ENCODE measurements around the gene JDP2. TPM values are rescaled to one million over a fixed set of nuclear protein-coding genes. Genes with fewer than 3 reads are reported as not detected.

The JDP2 gene
- total RNA-seq, 4 donors from 2014 or later: 32.9 to 86.8 (median 50.1) TPM

DNA sequence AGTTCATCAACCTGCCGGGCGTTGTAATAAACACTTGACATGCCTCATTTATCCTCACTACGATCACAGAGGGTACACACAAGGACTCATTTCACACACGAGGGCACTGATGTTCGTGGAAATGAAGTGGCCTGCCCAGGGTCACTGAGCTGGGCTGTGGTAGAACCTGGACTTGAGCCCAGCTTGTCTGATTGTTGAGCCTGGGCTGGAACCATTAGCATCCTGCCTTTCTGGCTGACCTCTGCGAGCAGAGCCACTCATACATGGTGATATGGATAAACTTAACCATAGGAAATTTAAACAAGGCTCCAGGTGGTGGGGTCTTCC lies 16.6 kb upstream of the JDP2 start:
- Histone ChIP-seq H3K36me3 (no peaks in the 10 kb centered on the region), H3K4me1 (no peaks in the 10 kb centered on the region), H3K9me3 (no peaks in the 10 kb centered on the region), H3K27ac (no peak overlapping the region), H3K27me3 (no peaks in the 10 kb centered on the region), H3K4me3 (no peak overlapping the region)
- no peak for DNase-seq
- intact Hi-C loops (cut with DNase I; ENCODE audit: low total_unique reads): no loop called here
- TF ChIP-seq POLR2A (IDR thresholded peaks at IDR 0.05): no peak
- no peak for TF ChIP-seq CTCF (IDR thresholded peaks at IDR 0.05)

GRCh38 chr14:75413013-75413412 lies 14.8 kb upstream of the JDP2 start:
- Histone ChIP-seq H3K36me3 (no peaks in the 10 kb centered on the region), H3K4me3 (no peak overlapping the region), H3K27ac (no peak overlapping the region), H3K9me3 (no peaks in the 10 kb centered on the region), H3K27me3 (no peaks in the 10 kb centered on the region), H3K4me1 (no peaks in the 10 kb centered on the region)
- DNase-seq: no peak
- TF ChIP-seq CTCF (IDR thresholded peaks at IDR 0.05) (no peak), POLR2A (IDR thresholded peaks at IDR 0.05) (no peak)
- intact Hi-C loops (cut with DNase I; ENCODE audit: low total_unique reads): no loop called here

DNA sequence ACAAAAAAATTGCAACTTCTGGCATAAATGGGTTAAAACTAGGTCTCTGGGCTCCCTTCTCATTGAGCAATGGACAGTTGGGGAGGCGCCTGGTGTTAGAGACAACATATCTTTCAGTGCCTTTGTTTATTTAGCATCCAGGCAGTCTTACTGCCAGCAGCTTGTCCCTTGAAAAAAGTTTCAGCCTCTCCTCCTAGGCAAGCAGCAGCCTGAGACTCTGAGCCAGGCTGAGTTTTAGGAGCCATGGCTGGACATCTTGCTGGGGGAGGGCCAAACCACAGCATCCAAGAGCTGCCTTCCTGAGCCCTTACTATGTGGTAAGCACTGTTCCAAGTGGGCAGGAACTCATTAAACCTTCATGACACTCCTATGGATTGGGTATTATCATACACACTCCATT lies 10.1 kb upstream of the JDP2 start:
- no peak for DNase-seq
- no peaks in the 10 kb centered on the region for H3K9me3 ChIP-seq
- intact Hi-C loops (cut with DNase I; ENCODE audit: low total_unique reads): no loop called here
- no peaks in the 10 kb centered on the region for H3K36me3 ChIP-seq
- no peaks in the 10 kb centered on the region for H3K4me1 ChIP-seq
- no peaks in the 10 kb centered on the region for H3K27me3 ChIP-seq
- H3K4me3 ChIP-seq: no peak overlapping the region
- TF ChIP-seq POLR2A (IDR thresholded peaks at IDR 0.05) (no peak), CTCF (IDR thresholded peaks at IDR 0.05) (no peak)
- no peak overlapping the region for H3K27ac ChIP-seq

GRCh38 chr14:75418850-75419768 lies 8.7 kb upstream of the JDP2 start:
- DNase-seq: no peak
- no peaks in the 10 kb centered on the region for H3K4me1 ChIP-seq
- intact Hi-C loops (cut with DNase I; ENCODE audit: low total_unique reads): no loop called here

More at GRCh38 chr14:75418850-75419768, 8.7 kb upstream of the JDP2 start:
- Histone ChIP-seq H3K27me3 (no peaks in the 10 kb centered on the region), H3K9me3 (no peaks in the 10 kb centered on the region), H3K36me3 (no peaks in the 10 kb centered on the region), H3K27ac (no peak overlapping the region), H3K4me3 (no peak overlapping the region)
- TF ChIP-seq POLR2A (IDR thresholded peaks at IDR 0.05): no peak
- no peak for TF ChIP-seq CTCF (IDR thresholded peaks at IDR 0.05)
